Karpas-422 (cell line): ENCODE data around the gene OR1K1. TPM values are rescaled to one million over a fixed set of nuclear protein-coding genes. Genes with fewer than 3 reads are reported as not detected.
A peak's percentile ranks its signal among the peaks of the same experiment; 100 is the strongest.

Experiments used
- DNase-seq: peaks from one replicate; pipeline ENCODE4 v3.0.0-alpha.2; 2015
- H2AFZ ChIP-seq: fragments of 200-600 bp; sonication (generic); 2 replicates; pipeline ENCODE4 v1.6.1; 2014; ENCODE audit warnings: antibody characterized with exemption, low read length, mixed read lengths
- H3K27ac ChIP-seq: fragments of 200-600 bp; sonication (generic); 2 replicates; pipeline ENCODE4 v1.5.1; 2014; ENCODE audit warnings: mild to moderate bottlenecking, low read length, moderate library complexity
- H3K27me3 ChIP-seq: fragments of 200-600 bp; sonication (generic); 2 replicates; pipeline ENCODE4 v1.6.1; 2014; ENCODE audit warnings: low read length, mixed read lengths
- H3K36me3 ChIP-seq: fragments of 200-600 bp; sonication (generic); 2 replicates; pipeline ENCODE4 v1.6.1; 2014; ENCODE audit warnings: low read length, mixed read lengths; ENCODE audit not compliant: insufficient read depth
- H3K4me1 ChIP-seq: fragments of 200-600 bp; sonication (generic); 2 replicates; pipeline ENCODE4 v1.6.1; 2014; ENCODE audit warnings: mild to moderate bottlenecking, low read length, mixed read lengths
- H3K4me2 ChIP-seq: fragments of 200-600 bp; sonication (generic); 2 replicates; pipeline ENCODE4 v1.6.1; 2014; ENCODE audit warnings: low read length, low read depth, mild to moderate bottlenecking; ENCODE audit not compliant: poor library complexity, severe bottlenecking
- H3K4me3 ChIP-seq: fragments of 200-600 bp; sonication (generic); 2 replicates; pipeline ENCODE4 v1.5.1; 2014; ENCODE audit warnings: mild to moderate bottlenecking, antibody characterized with exemption, low read length, mixed read lengths
- H3K79me2 ChIP-seq: fragments of 200-600 bp; sonication (generic); 2 replicates; pipeline ENCODE4 v1.6.1; 2014; ENCODE audit warnings: mild to moderate bottlenecking, low read length, mixed read lengths
- H3K9ac ChIP-seq: fragments of 200-600 bp; sonication (generic); 2 replicates; pipeline ENCODE4 v1.6.0; 2014; ENCODE audit warnings: low read length
- H3K9me2 ChIP-seq: fragments of 200-600 bp; sonication (generic), shearing (Covaris generic); replicated peaks from 2 replicates; pipeline ENCODE4 v1.6.0; 2014; ENCODE audit warnings: mild to moderate bottlenecking, low read length, moderate library complexity; ENCODE audit not compliant: insufficient read depth
- H3K9me3 ChIP-seq: fragments of 300-700, 200-600 bp; sonication (generic); 2 replicates; pipeline ENCODE4 v1.6.1; 2014; ENCODE audit warnings: low read length, mixed read lengths
- H4K20me1 ChIP-seq: fragments of 200-600 bp; sonication (generic); 2 replicates; pipeline ENCODE4 v1.6.1; 2014; ENCODE audit warnings: mild to moderate bottlenecking, antibody characterized with exemption, low read length, low read depth; ENCODE audit not compliant: insufficient read depth
- total RNA-seq: library from RNA; depleted of rRNA; stranded (reverse); fragments of >200 nt; shearing (Covaris generic); gene quantifications from 2 replicates; pipeline ENCODE4 v1.2.3, GENCODE V29; 2014; ENCODE audit warnings: low replicate concordance

OR1K1 gene
- total RNA-seq, 1 experiment from 2014 or later, result not detected

DNA sequence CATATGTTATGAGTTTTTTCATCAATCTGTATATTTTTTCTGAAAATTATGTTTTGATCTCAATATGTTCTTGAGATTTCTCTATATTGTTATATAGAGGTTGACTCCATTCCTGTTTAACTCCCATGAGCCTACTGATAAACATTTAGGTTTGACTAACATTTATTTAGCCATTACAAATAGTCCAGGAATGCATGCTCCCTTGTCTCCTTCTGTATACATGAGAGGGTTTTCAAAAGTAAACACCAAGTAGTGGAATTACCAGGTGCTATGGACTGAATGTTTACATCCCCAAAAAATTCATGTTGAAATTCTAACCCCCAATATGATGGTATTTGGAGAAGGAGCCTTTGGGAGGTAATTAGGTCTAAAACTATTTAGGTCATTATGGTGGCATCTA, 14.7 kb upstream of the OR1K1 start:
- Histone ChIP-seq H3K4me2 (no peak overlapping the region), H4K20me1 (no peaks in the 10 kb centered on the region), H3K4me3 (no peak overlapping the region), H3K4me1 (no peaks in the 10 kb centered on the region), H3K9me3 (no peaks in the 10 kb centered on the region), H3K79me2 (no peaks in the 10 kb centered on the region), H3K27me3 (no peaks in the 10 kb centered on the region), H3K36me3 (no peaks in the 10 kb centered on the region), H3K9me2 (no peaks in the 10 kb centered on the region), H3K27ac (no peak overlapping the region), H3K9ac (no peak overlapping the region), H2AFZ (no peak overlapping the region)
- DNase-seq, result no peak

DNA sequence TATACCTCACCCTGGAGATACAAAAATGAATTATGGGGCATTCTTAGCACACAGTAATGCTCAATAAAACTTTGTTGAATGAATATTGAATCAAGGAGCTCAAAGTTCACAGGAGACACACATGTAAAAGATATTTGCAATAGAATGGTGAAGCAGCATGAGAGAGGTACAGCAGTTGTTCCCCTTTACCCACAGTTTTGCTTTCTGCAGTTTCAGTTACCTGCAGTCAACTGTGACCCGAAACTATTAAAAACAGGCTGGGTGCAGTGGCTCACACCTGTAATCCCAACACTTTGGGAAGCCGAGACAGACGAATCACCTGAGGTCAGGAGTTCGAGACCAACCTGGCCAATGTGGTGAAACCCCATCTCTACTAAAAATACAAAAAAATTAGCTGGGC, 13.6 kb upstream of the OR1K1 start:
- Histone ChIP-seq H3K27me3 (no peaks in the 10 kb centered on the region), H3K9ac (no peak overlapping the region), H3K4me2 (no peak overlapping the region), H3K36me3 (no peaks in the 10 kb centered on the region), H2AFZ (no peak overlapping the region), H3K27ac (no peak overlapping the region), H3K4me3 (no peak overlapping the region), H3K9me3 (no peaks in the 10 kb centered on the region), H3K79me2 (no peaks in the 10 kb centered on the region), H3K9me2 (no peaks in the 10 kb centered on the region), H4K20me1 (no peaks in the 10 kb centered on the region), H3K4me1 (no peaks in the 10 kb centered on the region)
- DNase-seq, result peak; percentile 14

DNA sequence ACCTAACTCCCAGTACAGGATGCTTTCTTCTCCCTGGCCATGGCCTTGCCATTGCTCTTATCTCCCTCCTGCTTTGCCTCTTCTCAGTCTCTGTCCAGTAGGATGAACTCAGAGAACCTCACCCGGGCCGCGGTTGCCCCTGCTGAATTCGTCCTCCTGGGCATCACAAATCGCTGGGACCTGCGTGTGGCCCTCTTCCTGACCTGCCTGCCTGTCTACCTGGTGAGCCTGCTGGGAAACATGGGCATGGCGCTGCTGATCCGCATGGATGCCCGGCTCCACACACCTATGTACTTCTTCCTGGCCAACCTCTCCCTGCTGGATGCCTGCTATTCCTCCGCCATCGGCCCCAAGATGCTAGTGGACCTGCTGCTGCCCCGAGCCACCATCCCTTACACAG, 11.1 kb upstream of the OR1K1 start, which contains the start of gene OR5C1:
TSS of gene OR5C1 (plus strand) at position 103 of the 400 bp plus-strand sequence. CDS start at position 103, 0 bp downstream.
- peak; percentile 4 for DNase-seq

DNA sequence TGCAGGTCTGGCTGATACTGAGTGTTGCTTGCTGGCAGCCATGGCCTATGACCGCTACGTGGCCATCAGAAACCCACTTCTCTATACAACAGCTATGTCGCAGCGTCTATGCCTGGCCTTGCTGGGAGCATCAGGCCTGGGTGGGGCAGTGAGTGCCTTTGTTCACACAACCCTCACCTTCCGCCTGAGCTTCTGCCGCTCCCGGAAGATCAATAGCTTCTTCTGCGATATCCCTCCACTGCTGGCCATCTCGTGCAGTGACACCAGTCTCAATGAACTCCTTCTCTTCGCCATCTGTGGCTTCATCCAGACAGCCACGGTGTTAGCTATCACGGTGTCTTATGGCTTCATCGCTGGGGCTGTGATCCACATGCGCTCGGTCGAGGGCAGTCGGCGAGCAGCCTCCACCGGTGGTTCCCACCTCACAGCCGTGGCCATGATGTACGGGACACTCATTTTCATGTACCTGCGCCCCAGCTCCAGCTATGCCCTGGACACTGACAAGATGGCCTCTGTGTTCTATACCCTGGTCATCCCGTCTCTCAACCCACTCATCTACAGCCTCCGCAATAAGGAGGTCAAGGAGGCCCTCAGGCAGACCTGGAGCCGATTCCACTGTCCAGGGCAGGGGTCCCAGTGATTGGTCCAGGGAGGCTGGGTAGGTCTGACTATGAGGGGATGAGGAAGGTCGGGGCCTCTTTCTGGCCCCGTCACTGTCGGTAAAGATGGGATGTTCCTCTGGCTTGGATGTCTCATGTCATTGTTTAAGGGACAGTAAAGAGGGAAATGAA, 10.5 kb upstream of the OR1K1 start:
- no peaks in the 10 kb centered on the region for H3K27me3 ChIP-seq
- no peaks in the 10 kb centered on the region for H4K20me1 ChIP-seq
- H3K36me3 ChIP-seq, result no peaks in the 10 kb centered on the region
- H3K4me1 ChIP-seq, result no peaks in the 10 kb centered on the region
- no peaks in the 10 kb centered on the region for H3K79me2 ChIP-seq
- no peak overlapping the region for H3K4me3 ChIP-seq
- DNase-seq, result peak; percentile 28
- no peaks in the 10 kb centered on the region for H3K9me3 ChIP-seq
- no peaks in the 10 kb centered on the region for H3K9me2 ChIP-seq
- no peak overlapping the region for H3K9ac ChIP-seq
- H3K27ac ChIP-seq, result no peak overlapping the region
- H2AFZ ChIP-seq, result no peak overlapping the region
- no peak overlapping the region for H3K4me2 ChIP-seq

More for the DNA sequence above, 11.1 kb upstream of the OR1K1 start, which contains the start of gene OR5C1:
- Histone ChIP-seq H3K4me1 (no peaks in the 10 kb centered on the region), H3K79me2 (no peaks in the 10 kb centered on the region), H3K4me2 (no peak within 1 kb of the TSS), H3K9me2 (no peaks in the 10 kb centered on the region), H3K36me3 (no peaks in the 10 kb centered on the region), H3K4me3 (no peak within 1 kb of the TSS), H3K9me3 (no peaks in the 10 kb centered on the region), H2AFZ (no peak within 1 kb of the TSS), H4K20me1 (no peaks in the 10 kb centered on the region), H3K27ac (no peak within 1 kb of the TSS), H3K9ac (no peak within 1 kb of the TSS), H3K27me3 (no peaks in the 10 kb centered on the region)

DNA sequence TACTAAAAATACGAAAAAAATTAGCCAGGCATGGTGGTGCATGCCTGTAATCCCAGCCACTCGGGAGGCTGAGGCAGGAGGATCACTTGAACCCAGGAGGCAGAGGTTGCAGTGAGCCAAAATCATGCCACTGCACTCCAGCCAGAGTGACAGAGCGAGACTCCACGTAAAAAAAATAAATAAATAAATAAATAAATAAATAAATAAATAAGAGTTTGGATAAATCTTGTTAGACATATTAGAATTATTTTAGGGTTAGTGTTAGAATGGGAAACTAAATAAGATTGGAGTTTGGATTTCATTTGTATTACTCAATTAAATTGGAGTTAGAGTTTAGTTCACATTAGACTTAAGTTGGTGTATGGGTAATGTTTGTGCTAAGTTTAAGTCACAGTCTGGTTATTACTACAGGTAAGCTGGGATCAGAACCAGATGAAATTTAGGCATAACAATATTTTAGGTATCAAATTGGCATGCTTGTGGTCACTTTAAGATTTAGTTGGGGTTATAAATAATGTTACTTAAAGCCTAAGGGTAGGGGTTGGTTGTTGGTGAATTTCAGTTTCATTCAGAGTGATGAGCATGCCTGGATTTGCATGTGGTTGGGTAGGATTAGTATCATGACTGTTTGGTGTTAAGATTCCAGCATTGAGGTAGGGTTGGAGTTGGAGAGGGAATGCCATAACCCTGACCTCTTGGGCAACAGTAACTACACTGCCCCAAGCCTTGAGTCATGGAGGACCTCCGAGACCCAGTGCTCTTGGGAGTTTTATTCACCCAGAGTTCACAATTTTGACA, 7.9 kb upstream of the OR1K1 start:
- no peak overlapping the region for H3K27ac ChIP-seq

DNA sequence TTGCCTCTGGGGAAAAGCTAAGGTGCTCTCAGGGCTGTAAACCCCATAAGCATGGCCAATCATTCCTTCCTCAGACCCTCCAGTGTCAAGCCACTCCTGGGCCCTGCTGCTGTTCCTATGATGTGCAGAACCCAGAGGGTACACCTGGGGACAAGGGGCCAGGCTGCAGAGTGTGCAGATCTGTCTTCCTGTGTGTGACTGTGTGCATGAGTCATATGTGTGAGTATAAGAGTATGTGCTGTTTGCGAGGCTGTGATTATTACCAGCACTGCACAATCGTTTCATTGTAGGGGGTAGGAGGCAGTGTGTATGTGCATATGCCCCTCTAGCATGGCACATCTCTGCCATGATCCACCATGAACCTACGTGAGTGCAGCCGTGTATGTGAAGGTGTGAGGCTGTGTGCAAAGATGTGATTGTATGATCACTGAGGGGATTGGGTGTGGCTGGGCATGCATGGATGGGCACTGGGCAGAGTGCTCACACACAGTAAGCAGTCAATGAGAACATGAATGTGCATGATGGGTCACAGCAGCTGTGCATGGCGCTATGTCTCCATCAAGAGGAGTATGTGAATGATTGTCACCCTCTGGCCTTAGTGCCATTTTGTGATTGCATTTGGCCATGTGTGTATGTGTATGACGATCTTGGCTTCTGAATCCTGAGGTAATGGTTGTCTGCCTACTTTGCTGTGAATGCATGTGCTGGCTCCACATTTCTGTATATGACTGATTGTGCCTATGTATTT, 2.4 kb upstream of the OR1K1 start:
- no peaks in the 10 kb centered on the region for H3K9me2 ChIP-seq
- no peaks in the 10 kb centered on the region for H3K4me1 ChIP-seq
- no peaks in the 10 kb centered on the region for H3K27me3 ChIP-seq
- H3K36me3 ChIP-seq, result no peaks in the 10 kb centered on the region
- H4K20me1 ChIP-seq, result no peaks in the 10 kb centered on the region
- no peak overlapping the region for H3K9ac ChIP-seq
- no peak overlapping the region for H3K27ac ChIP-seq
- DNase-seq, result no peak
- no peaks in the 10 kb centered on the region for H3K9me3 ChIP-seq
- H2AFZ ChIP-seq, result no peak overlapping the region
- no peaks in the 10 kb centered on the region for H3K79me2 ChIP-seq
- H3K4me2 ChIP-seq, result no peak overlapping the region
- no peak overlapping the region for H3K4me3 ChIP-seq

More for the DNA sequence above, 7.9 kb upstream of the OR1K1 start:
- Histone ChIP-seq H4K20me1 (no peaks in the 10 kb centered on the region), H3K4me2 (no peak overlapping the region), H2AFZ (no peak overlapping the region), H3K4me1 (no peaks in the 10 kb centered on the region), H3K79me2 (no peaks in the 10 kb centered on the region), H3K27me3 (no peaks in the 10 kb centered on the region), H3K9ac (no peak overlapping the region), H3K9me2 (no peaks in the 10 kb centered on the region), H3K9me3 (no peaks in the 10 kb centered on the region), H3K36me3 (no peaks in the 10 kb centered on the region), H3K4me3 (no peak overlapping the region)
- no peak for DNase-seq

DNA sequence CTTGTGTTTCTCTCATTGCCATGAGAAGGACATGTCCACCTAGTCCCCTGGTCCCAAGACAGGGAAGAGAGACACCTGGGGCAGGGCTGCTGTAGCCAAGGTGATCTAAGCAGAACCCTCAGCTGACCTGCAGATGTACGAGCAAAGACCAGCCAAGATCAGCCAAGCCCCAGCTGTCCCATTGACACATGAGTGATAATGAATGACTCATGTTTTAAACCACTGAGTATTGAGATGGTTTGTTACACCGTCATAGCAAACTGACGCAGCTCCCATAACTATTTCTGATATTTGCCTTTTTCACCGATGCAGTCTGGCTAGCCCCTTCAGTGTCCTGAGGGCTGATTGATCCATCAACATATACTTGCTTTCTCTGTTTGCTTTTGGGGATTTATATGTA, 6.7 kb downstream of the OR1K1 start:
- no peaks in the 10 kb centered on the region for H3K9me2 ChIP-seq
- H3K9me3 ChIP-seq, result no peaks in the 10 kb centered on the region
- H3K36me3 ChIP-seq, result no peaks in the 10 kb centered on the region
- no peak overlapping the region for H2AFZ ChIP-seq
- no peak overlapping the region for H3K9ac ChIP-seq
- H3K27me3 ChIP-seq, result no peaks in the 10 kb centered on the region
- H3K4me3 ChIP-seq, result no peak overlapping the region
- H3K27ac ChIP-seq, result no peak overlapping the region
- H3K4me2 ChIP-seq, result no peak overlapping the region
- DNase-seq, result no peak
- no peaks in the 10 kb centered on the region for H3K79me2 ChIP-seq
- H3K4me1 ChIP-seq, result no peaks in the 10 kb centered on the region
- H4K20me1 ChIP-seq, result no peaks in the 10 kb centered on the region
